ENCODE data around the gene DNAI4. TPM values are rescaled to one million over a fixed set of nuclear protein-coding genes. Genes with fewer than 3 reads are reported as not detected.
A peak's percentile ranks its signal among the peaks of the same experiment; 100 is the strongest.
"Not testable (repeated sequence)": the region's sequence is repeated elsewhere in the genome, so short reads cannot be mapped to it uniquely, and the experiment has no call there.

The DNAI4 gene
- total RNA-seq, 1 donor from 2014 or later: 15.2 TPM

GRCh38 chr1:66929146-66929688, 4.6 kb upstream of the DNAI4 start:
- DNase-seq: no peak

DNA sequence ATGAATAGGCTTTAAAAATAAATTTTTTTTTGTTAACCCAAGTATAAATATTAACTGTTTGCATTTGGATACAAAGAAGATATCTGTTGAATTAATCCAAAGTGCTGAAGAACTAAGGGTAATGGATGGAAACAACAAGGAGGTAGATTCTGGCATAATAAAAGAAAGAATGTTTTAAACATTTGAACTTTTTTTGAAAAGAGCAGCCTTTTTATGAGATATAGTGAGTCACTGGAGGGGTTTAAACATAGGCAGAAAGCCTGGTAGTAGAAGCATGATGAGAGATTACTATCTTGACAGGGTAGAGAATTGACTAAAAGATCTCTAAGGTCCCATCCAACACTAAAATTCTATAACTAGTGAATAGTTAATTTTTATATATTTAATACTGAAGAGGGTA, 2.9 kb upstream of the DNAI4 start:
- no peak for DNase-seq

- peak; percentile 11 for DNase-seq
These were observed 1.3 kb upstream of the DNAI4 start for GRCh38 chr1:66925944-66926343.

DNA sequence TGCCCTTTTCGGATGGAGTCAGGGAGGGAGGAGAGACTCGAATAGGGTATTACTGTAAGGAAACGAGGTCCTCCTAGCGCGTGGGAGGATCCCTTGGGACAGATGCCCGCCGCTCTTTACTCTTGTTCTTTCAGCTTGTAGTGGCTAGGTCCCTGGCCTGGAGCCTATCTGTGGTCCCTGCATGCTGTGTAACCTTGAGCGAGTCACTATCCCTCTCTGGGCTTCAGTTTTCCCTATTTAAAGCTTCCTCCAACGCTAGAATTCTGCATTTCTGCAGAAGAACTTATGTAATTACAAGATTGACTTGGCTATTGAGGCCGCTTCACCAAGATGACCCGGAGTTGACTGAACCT, 878 bp upstream of the DNAI4 start:
- DNase-seq: no peak

DNA sequence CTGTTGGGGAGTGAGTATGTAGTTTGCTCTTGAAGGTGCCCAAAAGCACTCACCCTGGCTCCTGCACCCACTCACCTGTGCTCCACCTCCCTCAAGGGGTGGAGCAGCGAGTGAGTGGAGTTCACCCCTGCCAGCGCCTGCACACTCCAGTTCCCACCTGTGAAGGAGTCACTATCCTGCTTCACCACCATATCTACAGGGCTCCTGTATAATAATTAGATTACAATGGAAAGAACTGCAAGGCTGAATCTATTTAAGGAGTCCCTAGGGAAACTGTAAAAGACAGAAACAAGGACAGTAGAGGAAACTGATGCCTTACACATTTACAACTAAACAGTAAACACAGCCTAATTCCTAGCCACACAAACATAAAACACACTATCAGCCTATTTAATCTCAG, 4.1 kb downstream of the DNAI4 start:
- DNase-seq: no peak

DNA sequence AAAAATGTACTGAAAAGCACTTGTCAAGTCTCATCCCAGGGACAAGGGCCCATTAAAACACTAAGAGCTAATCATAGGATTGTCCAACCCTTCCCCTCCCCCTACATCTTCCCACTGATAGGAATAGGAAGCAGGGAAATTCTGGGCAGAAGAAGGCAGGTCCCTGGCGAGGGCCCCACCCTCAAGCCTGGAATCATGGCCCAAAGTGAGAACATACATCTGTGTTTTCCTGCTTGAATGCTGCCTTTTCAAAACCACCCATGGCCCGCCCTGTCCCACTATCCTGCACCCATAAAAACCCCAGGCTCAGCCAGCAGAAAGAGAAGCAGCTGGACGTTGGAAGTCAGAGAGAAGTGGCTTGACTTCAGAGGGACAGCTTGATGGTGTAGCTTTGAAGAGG, 4.8 kb downstream of the DNAI4 start:
- DNase-seq: no peak

GRCh38 chr1:66919063-66919462, 5.6 kb downstream of the DNAI4 start:
- no peak for DNase-seq

GRCh38 chr1:66917476-66917875, 7.2 kb downstream of the DNAI4 start:
- no peak for DNase-seq

DNA sequence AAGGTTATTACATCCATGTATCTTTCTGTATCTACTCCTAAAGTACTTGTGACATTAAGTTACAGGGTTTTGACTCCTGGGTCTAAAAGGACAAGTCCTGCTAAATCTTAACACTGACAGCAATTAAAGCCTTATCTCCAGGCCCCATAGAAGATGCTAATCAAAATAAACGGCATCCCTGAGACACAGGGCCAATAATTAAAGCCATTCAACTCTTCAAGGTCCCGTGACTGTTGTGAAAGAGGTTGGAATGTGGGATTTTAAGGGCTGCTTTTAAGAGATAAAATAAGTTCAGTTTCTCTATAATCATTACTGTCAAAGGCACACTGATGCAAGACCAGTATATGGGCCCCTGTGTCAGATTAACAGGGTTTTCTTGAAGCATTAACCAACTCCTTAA, 8.3 kb downstream of the DNAI4 start:
- DNase-seq: no peak

DNA sequence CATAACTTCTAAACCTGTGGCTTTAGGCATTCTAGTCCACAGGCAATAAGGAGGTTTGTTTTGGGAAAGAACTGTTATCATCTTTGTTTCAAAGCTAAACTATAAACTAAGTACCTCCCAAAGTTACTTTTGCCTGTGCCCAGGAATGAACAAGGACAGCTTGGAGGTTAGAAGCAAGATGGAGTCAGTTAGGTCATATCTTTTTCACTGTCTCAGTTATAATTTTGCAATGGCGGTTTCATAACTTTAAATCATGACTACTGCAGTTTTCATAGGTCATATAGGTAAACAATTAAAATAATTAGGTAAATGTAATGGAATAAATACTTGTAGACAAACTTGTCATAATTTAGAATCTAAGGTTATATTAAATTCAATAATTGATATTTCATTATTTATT, 9.5 kb downstream of the DNAI4 start:
- not testable (repeated sequence) for DNase-seq

DNA sequence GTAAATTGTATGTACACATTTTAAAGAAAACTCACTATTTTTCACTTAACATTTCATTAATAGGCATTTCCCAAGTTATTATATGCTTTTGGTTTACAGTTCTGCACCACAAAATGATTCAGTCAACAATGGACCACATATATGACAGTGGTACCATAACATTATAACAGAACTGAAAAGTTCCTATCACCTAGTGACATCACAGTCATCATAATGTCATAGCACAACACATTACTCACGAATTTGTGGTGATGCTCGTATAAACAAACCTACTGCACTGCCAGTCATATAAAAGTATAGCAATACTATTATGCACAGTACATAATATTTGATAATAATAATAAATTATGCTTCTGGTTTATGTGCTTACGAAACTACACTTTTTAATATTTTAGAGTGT, 30.9 kb downstream of the DNAI4 start:
- no peak for DNase-seq

GRCh38 chr1:66890621-66891020, 34.0 kb downstream of the DNAI4 start:
- DNase-seq: no peak

- DNase-seq: no peak
These were observed 35.6 kb downstream of the DNAI4 start for GRCh38 chr1:66889030-66889429.

- no peak for DNase-seq
These were observed 48.0 kb downstream of the DNAI4 start for GRCh38 chr1:66876664-66877063.

- DNase-seq: no peak
These were observed 51.5 kb downstream of the DNAI4 start for GRCh38 chr1:66873111-66873510.

- DNase-seq: not testable (repeated sequence)
These were observed 52.6 kb downstream of the DNAI4 start for GRCh38 chr1:66872024-66872423.

DNA sequence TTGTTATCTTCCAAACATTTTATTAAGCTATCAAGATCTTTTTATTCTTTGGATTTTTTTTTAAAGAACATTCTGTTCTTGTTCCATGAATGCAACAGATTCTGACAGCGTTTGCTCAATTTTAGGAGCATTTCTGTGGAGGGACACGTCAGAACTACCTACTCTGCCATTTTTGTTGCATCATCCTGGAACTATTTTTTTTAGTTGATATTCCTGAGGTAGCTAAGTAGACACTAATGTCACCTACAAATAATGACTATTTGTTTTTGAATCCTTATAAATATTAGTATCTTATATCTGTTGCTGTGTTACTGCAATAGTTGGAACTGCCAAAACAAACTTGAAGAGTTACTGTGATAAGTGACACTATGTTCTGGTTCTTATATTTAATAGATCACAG, 57.2 kb downstream of the DNAI4 start:
- DNase-seq: no peak

GRCh38 chr1:66860529-66860928, 64.1 kb downstream of the DNAI4 start:
- no peak for DNase-seq

DNA sequence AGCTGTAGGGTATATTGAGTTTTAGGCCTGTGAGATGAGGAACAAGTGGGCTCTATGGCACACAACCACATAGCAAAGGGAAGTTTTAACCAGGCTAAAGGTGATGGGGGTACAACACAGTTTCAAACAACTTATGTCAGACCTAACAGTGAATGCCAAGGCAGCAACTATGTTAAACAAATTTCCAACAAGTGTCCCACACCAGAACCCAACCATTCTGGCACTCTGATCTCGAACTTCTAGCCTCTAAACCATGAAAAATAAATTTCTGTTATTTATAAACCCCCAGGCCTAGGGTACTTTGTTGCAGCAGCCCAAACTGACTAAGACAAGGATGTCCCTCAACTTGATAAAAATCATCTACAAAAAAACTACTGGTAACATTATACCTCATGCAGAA, 71.3 kb downstream of the DNAI4 start:
- DNase-seq: no peak

DNA sequence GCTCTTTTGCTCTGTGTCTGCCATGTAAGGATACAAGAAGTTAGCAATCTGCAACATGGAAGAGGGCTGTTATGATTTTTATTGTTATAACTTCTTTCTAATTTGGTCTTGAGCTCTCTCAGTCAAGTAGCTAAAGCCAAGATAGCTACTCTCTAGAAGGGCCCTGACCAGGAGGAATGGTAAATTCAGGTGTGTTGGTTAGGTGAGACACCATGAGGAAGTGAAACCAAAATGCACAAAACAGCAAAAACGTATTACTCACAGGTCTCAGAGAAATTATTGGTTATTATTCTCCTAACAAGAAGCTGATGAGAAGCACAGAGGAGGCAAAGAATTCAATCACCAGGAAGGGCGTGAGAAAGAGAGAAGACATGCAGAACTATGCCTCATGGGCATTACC, 71.8 kb downstream of the DNAI4 start:
- DNase-seq: no peak

DNA sequence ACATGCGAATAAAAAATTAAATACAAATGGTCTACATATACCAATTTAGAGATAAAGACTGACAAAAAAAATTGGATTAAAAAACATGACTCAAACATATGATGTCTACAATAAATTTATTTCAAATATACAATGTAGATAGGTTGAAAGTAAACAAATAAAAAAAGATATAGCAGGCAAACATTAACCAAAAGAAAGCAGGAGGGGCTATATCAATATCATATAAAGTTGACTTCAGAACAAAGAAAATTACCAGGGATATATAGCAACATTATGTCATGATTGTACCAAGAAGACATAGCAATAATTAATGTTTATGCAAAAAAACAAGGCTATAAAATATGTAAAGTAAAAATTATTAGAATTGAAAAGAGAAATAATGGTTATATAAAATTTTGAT, 73.7 kb downstream of the DNAI4 start:
- DNase-seq: no peak

- DNase-seq: no peak
These were observed 76.5 kb downstream of the DNAI4 start for GRCh38 chr1:66848193-66848592.

GRCh38 chr1:66840929-66841328, 83.7 kb downstream of the DNAI4 start:
- no peak for DNase-seq

DNA sequence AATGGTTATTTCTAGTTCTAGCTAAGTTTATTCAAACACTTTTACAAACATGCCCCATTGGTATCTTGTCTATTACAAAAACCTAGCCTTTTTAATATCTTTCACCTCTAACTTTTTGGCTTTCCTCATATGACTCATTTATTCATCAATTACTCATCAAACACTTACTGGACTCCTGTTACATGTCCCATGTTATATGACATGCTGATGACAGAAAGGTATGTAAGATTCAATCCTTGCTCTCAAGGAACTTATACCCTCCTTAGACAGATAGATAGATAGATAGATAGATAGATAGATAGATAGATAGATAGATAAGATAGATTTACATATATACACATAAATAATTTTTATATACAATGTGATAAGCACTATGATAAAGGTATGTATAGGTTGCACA, 89.7 kb downstream of the DNAI4 start:
- no peak for DNase-seq

- no peak for DNase-seq
These were observed 91.5 kb downstream of the DNAI4 start for GRCh38 chr1:66833112-66833511.
